NCI-H128 (cell line): Measurements from ENCODE around the gene PAK4.

ENCODE experiments used
- DNase-seq: peaks from one replicate; lab custom pipeline; 2025; ENCODE audit not compliant: unreplicated experiment; lab: John Stamatoyannopoulos, UW

The PAK4 gene

GRCh38 chr19:39177736-39178135, 52.1 kb downstream of the PAK4 start:
- DNase-seq: no peak

- no peak for DNase-seq
Measured at GRCh38 chr19:39178296-39179006, 52.9 kb downstream of the PAK4 start.

GRCh38 chr19:39179754-39180153, 54.2 kb downstream of the PAK4 start:
- no peak for DNase-seq

- DNase-seq: no peak
Measured at GRCh38 chr19:39180749-39181148, 55.2 kb downstream of the PAK4 start.

- no peak for DNase-seq
Measured at GRCh38 chr19:39181500-39182173, 56.1 kb downstream of the PAK4 start.

GRCh38 chr19:39182174-39182505, 56.6 kb downstream of the PAK4 start:
- no peak for DNase-seq

- no peak for DNase-seq
Measured at GRCh38 chr19:39183104-39183503, 57.5 kb downstream of the PAK4 start.

- DNase-seq: no peak
Measured at GRCh38 chr19:39186391-39186790, 60.8 kb downstream of the PAK4 start.

- no peak for DNase-seq
Measured at GRCh38 chr19:39187552-39187943, 62.0 kb downstream of the PAK4 start.

GRCh38 chr19:39188960-39189359, 63.4 kb downstream of the PAK4 start:
- no peak for DNase-seq

- DNase-seq: no peak
Measured at GRCh38 chr19:39190768-39191167, 65.2 kb downstream of the PAK4 start.

- no peak for DNase-seq
Measured at GRCh38 chr19:39192846-39193245, 67.3 kb downstream of the PAK4 start.

- DNase-seq: no peak
Measured at GRCh38 chr19:39193803-39194202, 68.2 kb downstream of the PAK4 start.

- no peak for DNase-seq
Measured at GRCh38 chr19:39194832-39195542, 69.4 kb downstream of the PAK4 start.

GRCh38 chr19:39195755-39196154, 70.2 kb downstream of the PAK4 start:
- no peak for DNase-seq

GRCh38 chr19:39196320-39196719, 70.7 kb downstream of the PAK4 start:
- no peak for DNase-seq

GRCh38 chr19:39196860-39197562, 71.4 kb downstream of the PAK4 start, which contains the start of gene NCCRP1:
NCCRP1 (plus strand) TSS chr19:39196964; CDS start chr19:39196983, 19 bp downstream.
- no peak for DNase-seq

GRCh38 chr19:39197808-39198207, 72.2 kb downstream of the PAK4 start:
- no peak for DNase-seq

GRCh38 chr19:39199025-39199424, 73.4 kb downstream of the PAK4 start:
- no peak for DNase-seq

GRCh38 chr19:39200066-39200802, 74.6 kb downstream of the PAK4 start:
- DNase-seq: no peak

- DNase-seq: no peak
Measured at GRCh38 chr19:39200803-39201115, 75.2 kb downstream of the PAK4 start.
